IMR-90 (cell line): ENCODE results near the gene GUCY2C. TPM values are rescaled to one million over a fixed set of nuclear protein-coding genes. Genes with fewer than 3 reads are reported as not detected.

ENCODE experiments used
- ATAC-seq: fragments of 200-7000 bp; cut with Tn5 transposase; 2 replicates; pipeline ENCODE4 v1.9.1; 2020; ENCODE audit warnings: low read depth, mild to moderate bottlenecking, moderate library complexity
- BruUV-seq: library from RNA; stranded (reverse); fragments of 400-500 nt; replicated peaks from 2 replicates; lab custom pipeline; 2021; lab: Mats Ljungman, UMichigan
- CTCF ChIA-PET: fragments of 300-600 bp; formaldehyde crosslinking; extraction: SDS; loops from one replicate; lab custom pipeline; 2021; ENCODE audit warnings: antibody characterized with exemption; lab: Yijun Ruan, JAX
- POLR2A ChIA-PET: fragments of 300-600 bp; sonication (Branson Sonifier 250); formaldehyde crosslinking; loops from one replicate; lab custom pipeline; 2022; ENCODE audit warnings: antibody characterized with exemption; ENCODE audit not compliant: unreplicated experiment; lab: Charles Lee
- DNase-seq: peaks from one replicate; pipeline ENCODE4 v3.0.0; 2013
- H2AFZ ChIP-seq: replicated peaks from 2 replicates; pipeline ENCODE3; 2013; ENCODE audit warnings: low read length, mild to moderate bottlenecking; ENCODE audit not compliant: poor library complexity
- H2AK5ac ChIP-seq: 2 replicates; pipeline ENCODE4 v1.6.1; 2013; ENCODE audit warnings: low read depth, low read length, inconsistent platforms
- H2AK9ac ChIP-seq: replicated peaks from 2 replicates; pipeline ENCODE3; 2013; ENCODE audit warnings: mild to moderate bottlenecking, low read depth, low read length, moderate library complexity; ENCODE audit not compliant: poor library complexity
- H2BK120ac ChIP-seq: 2 replicates; pipeline ENCODE4 v1.6.1; 2013; ENCODE audit warnings: low read depth, low read length, inconsistent platforms
- H2BK15ac ChIP-seq: 3 replicates; pipeline ENCODE4 v1.6.1; 2013; ENCODE audit warnings: low read depth, low read length, inconsistent platforms
- H2BK20ac ChIP-seq: 2 replicates; pipeline ENCODE4 v1.6.1; 2013; ENCODE audit warnings: low read depth, mild to moderate bottlenecking, inconsistent platforms, low read length, moderate library complexity
- H2BK5ac ChIP-seq: 2 replicates; pipeline ENCODE4 v1.6.1; 2013; ENCODE audit warnings: mild to moderate bottlenecking, low read depth, low read length, inconsistent platforms; ENCODE audit not compliant: poor library complexity, severe bottlenecking
- H3K14ac ChIP-seq: replicated peaks from 2 replicates; pipeline ENCODE4 v1.6.1; 2013; ENCODE audit warnings: low read depth, low read length, inconsistent platforms
- H3K18ac ChIP-seq: 2 replicates; pipeline ENCODE4 v1.6.1; 2013; ENCODE audit warnings: low read depth, low read length, control low read depth
- H3K23ac ChIP-seq: 2 replicates; pipeline ENCODE4 v1.6.1; 2013; ENCODE audit warnings: low read depth, low read length, inconsistent platforms
- H3K27ac ChIP-seq: 2 replicates; pipeline ENCODE4 v1.5.1; 2013; ENCODE audit warnings: mild to moderate bottlenecking, control low read depth, low read length; ENCODE audit not compliant: insufficient read depth
- H3K27me3 ChIP-seq: 2 replicates; pipeline ENCODE4 v1.6.1; 2013; ENCODE audit warnings: low read length; ENCODE audit not compliant: control insufficient read depth, insufficient read depth
- H3K36me3 ChIP-seq: 2 replicates; pipeline ENCODE4 v1.6.1; 2013; ENCODE audit warnings: low read length, mixed read lengths; ENCODE audit not compliant: control insufficient read depth, insufficient read depth
- H3K4ac ChIP-seq: 2 replicates; pipeline ENCODE4 v1.6.1; 2013; ENCODE audit warnings: low read depth, low read length, inconsistent platforms
- H3K4me1 ChIP-seq: 2 replicates; pipeline ENCODE4 v1.6.1; 2013; ENCODE audit warnings: low read length, mixed read lengths; ENCODE audit not compliant: control insufficient read depth, insufficient read depth
- H3K4me2 ChIP-seq: 2 replicates; pipeline ENCODE4 v1.6.1; 2013; ENCODE audit warnings: low read depth, mild to moderate bottlenecking, control low read depth, low read length, moderate library complexity
- H3K4me3 ChIP-seq: 2 replicates; pipeline ENCODE4 v1.5.1; 2013; ENCODE audit warnings: low read depth, mild to moderate bottlenecking, control low read depth, low read length, moderate library complexity; ENCODE audit not compliant: insufficient read depth
- H3K56ac ChIP-seq: 2 replicates; pipeline ENCODE4 v1.6.1; 2013; ENCODE audit warnings: low read length, inconsistent platforms; ENCODE audit not compliant: insufficient read depth; ENCODE audit errors: extremely low read depth
- H3K79me1 ChIP-seq, 2 experiments: 2 replicates each; pipeline ENCODE4 v1.6.1; 2013; ENCODE audit warnings: low read length in 2 of 2, inconsistent platforms in 1 of 2, low read depth in 1 of 2
- H3K9ac ChIP-seq: 2 replicates; pipeline ENCODE4 v1.6.1; 2013; ENCODE audit warnings: low read depth, low read length, control low read depth
- H3K9me1 ChIP-seq: 2 replicates; pipeline ENCODE4 v1.6.1; 2013; ENCODE audit warnings: low read length, inconsistent platforms; ENCODE audit not compliant: insufficient read depth
- H3K9me3 ChIP-seq: 2 replicates; pipeline ENCODE4 v1.6.1; 2013; ENCODE audit warnings: low read length; ENCODE audit not compliant: control insufficient read depth, insufficient read depth
- H4K20me1 ChIP-seq: 2 replicates; pipeline ENCODE4 v1.6.1; 2013; ENCODE audit warnings: low read length, inconsistent platforms; ENCODE audit not compliant: insufficient read depth
- H4K5ac ChIP-seq: 2 replicates; pipeline ENCODE4 v1.6.1; 2013; ENCODE audit warnings: mild to moderate bottlenecking, low read depth, low read length, control low read depth
- H4K8ac ChIP-seq, 2 experiments: 2 replicates each; pipeline ENCODE4 v1.6.1; 2013; ENCODE audit warnings: low read depth in 2 of 2, low read length in 2 of 2, control low read depth in 1 of 2, inconsistent platforms in 1 of 2
- H4K91ac ChIP-seq: 2 replicates; pipeline ENCODE4 v1.6.1; 2013; ENCODE audit warnings: low read depth, low read length, inconsistent platforms; ENCODE audit not compliant: insufficient read depth
- BHLHE40 ChIP-seq: fragments of 150-350 bp; IDR thresholded peaks from 2 replicates; pipeline ENCODE4 v1.6.1; 2016; ENCODE audit warnings: mild to moderate bottlenecking, low read depth, low read length
- CEBPB ChIP-seq: IDR thresholded peaks from 2 replicates; pipeline ENCODE4 v1.6.1; 2012; ENCODE audit warnings: low read depth, low read length, improper control_type of control experiment
- CHD1 ChIP-seq: IDR thresholded peaks from 2 replicates; pipeline ENCODE4 v1.6.1; 2012; ENCODE audit warnings: low read depth, low read length, improper control_type of control experiment
- CTCF ChIP-seq: conservative IDR thresholded peaks from 2 replicates; pipeline ENCODE4 v1.5.1; 2012; ENCODE audit warnings: mild to moderate bottlenecking, low read depth, low read length, improper control_type of control experiment
- FOS ChIP-seq: fragments of 150-350 bp; IDR thresholded peaks from 2 replicates; pipeline ENCODE4 v1.6.1; 2016; ENCODE audit warnings: low read depth, low read length
- MAFK ChIP-seq: IDR thresholded peaks from 2 replicates; pipeline ENCODE4 v1.6.1; 2012; ENCODE audit warnings: low read depth, low read length, improper control_type of control experiment
- MXI1 ChIP-seq: IDR thresholded peaks from 2 replicates; pipeline ENCODE4 v1.6.1; 2012; ENCODE audit warnings: low read depth, mild to moderate bottlenecking, low read length, moderate library complexity, borderline replicate concordance
- NFE2L2 ChIP-seq: fragments of 150-350 bp; IDR thresholded peaks from 2 replicates; pipeline ENCODE4 v1.6.1; 2016; ENCODE audit warnings: low read depth, mild to moderate bottlenecking, low read length
- POLR2A ChIP-seq: IDR thresholded peaks from 2 replicates; pipeline ENCODE4 v1.6.1; 2012; ENCODE audit warnings: mild to moderate bottlenecking, low read depth, low read length
- RAD21 ChIP-seq: IDR thresholded peaks from 2 replicates; pipeline ENCODE4 v1.6.1; 2012; ENCODE audit warnings: low read length, improper control_type of control experiment
- RCOR1 ChIP-seq: IDR thresholded peaks from 2 replicates; pipeline ENCODE4 v1.6.1; 2012; ENCODE audit warnings: mild to moderate bottlenecking, low read length, improper control_type of control experiment; ENCODE audit not compliant: insufficient replicate concordance
- RFX5 ChIP-seq: IDR thresholded peaks from 2 replicates; pipeline ENCODE4 v1.8.0; 2012; ENCODE audit warnings: low read depth, mild to moderate bottlenecking, low read length, moderate library complexity
- WGBS, 2 experiments: methylation state at CpG; one replicate each; pipeline versions ENCODE4 v1.1.5 to v1.1.7; 2013; ENCODE audit warnings: missing lambda C conversion rate in 2 of 2; ENCODE audit not compliant: insufficient read length in 1 of 2; ENCODE audit errors: extremely low coverage in 2 of 2; 5-methylcytosine and 5-hydroxymethylcytosine counted together
- dilution Hi-C: fragments of 300-500 bp; cut with HindIII; formaldehyde crosslinking; loops from one replicate; pipeline ENCODE4 v1.14.3; 2018; ENCODE audit warnings: low sequenced_read_pairs; ENCODE audit not compliant: unreplicated experiment
- in situ Hi-C: fragments of 300-500 bp; cut with MboI; formaldehyde crosslinking; loops from 3 replicates; pipeline ENCODE4 v1.14.3; 2019; ENCODE audit warnings: low sequenced_read_pairs, inconsistent platforms, mixed read lengths
- intact Hi-C: fragments of 100-400 bp; cut with micrococcal nuclease; formaldehyde crosslinking; loops from 2 replicates; pipeline ENCODE4 v1.10.0; 2022
- polyA plus RNA-seq, 3 experiments: library from polyadenylated mRNA; depleted of rRNA; stranded (reverse); fragments of >200 nt; gene quantifications; 2 replicates each; pipeline ENCODE4 v1.2.3, GENCODE V29; 2012; ENCODE audit warnings: low replicate concordance in 1 of 3
- total RNA-seq: library from RNA; depleted of rRNA; stranded (reverse); fragments of >200 nt; gene quantifications from 2 replicates; pipeline ENCODE4 v1.2.3, GENCODE V29; 2012
- TF ChIP-seq, protein P1 (sequence below): fragments of 150-350 bp; IDR thresholded peaks from 2 replicates; pipeline ENCODE4 v1.6.1; 2017; ENCODE audit warnings: mild to moderate bottlenecking, antibody characterized with exemption, low read length, low read depth

GUCY2C gene
- total and polyA plus RNA-seq, 2 of the 4 experiments (the other 2 are of a cell fraction): not detected

GRCh38 chr12:14710632-14711320, 14.4 kb upstream of the GUCY2C start:
- H2BK120ac ChIP-seq: no peak overlapping the region
- no peak overlapping the region for H4K8ac ChIP-seq
- H3K4ac ChIP-seq: no peak overlapping the region
- no peak overlapping the region for H2AK9ac ChIP-seq
- H2AFZ ChIP-seq: no peak overlapping the region
- in situ Hi-C loops: no loop called here
- no peaks in the 10 kb centered on the region for H3K4me1 ChIP-seq
- H2AK5ac ChIP-seq: no peak overlapping the region
- no peaks in the 10 kb centered on the region for H4K20me1 ChIP-seq
- ATAC-seq (no peak), DNase-seq (no peak)
- POLR2A ChIA-PET: no interaction called here
- TF ChIP-seq, protein P1, sequence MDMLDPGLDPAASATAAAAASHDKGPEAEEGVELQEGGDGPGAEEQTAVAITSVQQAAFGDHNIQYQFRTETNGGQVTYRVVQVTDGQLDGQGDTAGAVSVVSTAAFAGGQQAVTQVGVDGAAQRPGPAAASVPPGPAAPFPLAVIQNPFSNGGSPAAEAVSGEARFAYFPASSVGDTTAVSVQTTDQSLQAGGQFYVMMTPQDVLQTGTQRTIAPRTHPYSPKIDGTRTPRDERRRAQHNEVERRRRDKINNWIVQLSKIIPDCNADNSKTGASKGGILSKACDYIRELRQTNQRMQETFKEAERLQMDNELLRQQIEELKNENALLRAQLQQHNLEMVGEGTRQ: no peak
- no peak for TF ChIP-seq RAD21
- no peak for TF ChIP-seq POLR2A
- TF ChIP-seq RFX5: no peak
- no peak for TF ChIP-seq CEBPB
- TF ChIP-seq NFE2L2: no peak
- no peak for TF ChIP-seq MXI1
- TF ChIP-seq CTCF: no peak
- TF ChIP-seq CHD1: no peak
- TF ChIP-seq MAFK: no peak
- no peak for TF ChIP-seq BHLHE40
- no peak for TF ChIP-seq FOS
- TF ChIP-seq RCOR1: no peak
- H3K79me1 ChIP-seq: no peaks in the 10 kb centered on the region
- intact Hi-C loops: no loop called here
- no peak overlapping the region for H3K27ac ChIP-seq
- dilution Hi-C loops: no loop called here
- no peak overlapping the region for H3K4me3 ChIP-seq
- H3K4me2 ChIP-seq: no peak overlapping the region
- no peaks in the 10 kb centered on the region for H3K9me3 ChIP-seq
- no peak overlapping the region for H3K56ac ChIP-seq
- H3K27me3 ChIP-seq: peaks cover 4% of the 10 kb centered on the region; the same call in 1 of the 2 replicates
- CTCF ChIA-PET: interaction anchor here (0.5 kb wide), 1 partner anchor 689 kb away, joined by 3 read pairs; no protein-coding TSS in a partner anchor
- no peak overlapping the region for H2BK15ac ChIP-seq
- H4K5ac ChIP-seq: no peak overlapping the region
- H4K91ac ChIP-seq: no peak overlapping the region
- no peak overlapping the region for H3K9ac ChIP-seq
- H3K23ac ChIP-seq: no peak overlapping the region
- 17% methylated on average over 2 of the region's 4 CpGs; no CpG with 5 or more reads in 1 of the 2 experiments for WGBS, 2 experiments
- H2BK5ac ChIP-seq: no peak overlapping the region
- BruUV-seq: no TSS peak
- no peaks in the 10 kb centered on the region for H3K36me3 ChIP-seq
- no peak overlapping the region for H3K18ac ChIP-seq
- H3K9me1 ChIP-seq: no peaks in the 10 kb centered on the region
- H2BK20ac ChIP-seq: no peak overlapping the region
- H3K14ac ChIP-seq: no peak overlapping the region
